Fibroblast of pulmonary artery (primary cell): ENCODE measurements around the gene STIP1.

Experiments used
- DNase-seq: peaks from one replicate; pipeline ENCODE4 v3.0.0-alpha.2; 2010; ENCODE audit warnings: low read depth
- H3K4me3 ChIP-seq: replicated peaks from 2 replicates; pipeline ENCODE4 v1.5.1; 2011; ENCODE audit warnings: low read depth, mild to moderate bottlenecking, control low read depth, low read length, moderate library complexity
- TF ChIP-seq, protein P1 (sequence below): IDR thresholded peaks from 2 replicates; pipeline ENCODE4 v1.5.1; 2011; ENCODE audit warnings: mild to moderate bottlenecking, control low read depth, low read length, inconsistent platforms; ENCODE audit errors: missing control alignments

STIP1 gene

DNA sequence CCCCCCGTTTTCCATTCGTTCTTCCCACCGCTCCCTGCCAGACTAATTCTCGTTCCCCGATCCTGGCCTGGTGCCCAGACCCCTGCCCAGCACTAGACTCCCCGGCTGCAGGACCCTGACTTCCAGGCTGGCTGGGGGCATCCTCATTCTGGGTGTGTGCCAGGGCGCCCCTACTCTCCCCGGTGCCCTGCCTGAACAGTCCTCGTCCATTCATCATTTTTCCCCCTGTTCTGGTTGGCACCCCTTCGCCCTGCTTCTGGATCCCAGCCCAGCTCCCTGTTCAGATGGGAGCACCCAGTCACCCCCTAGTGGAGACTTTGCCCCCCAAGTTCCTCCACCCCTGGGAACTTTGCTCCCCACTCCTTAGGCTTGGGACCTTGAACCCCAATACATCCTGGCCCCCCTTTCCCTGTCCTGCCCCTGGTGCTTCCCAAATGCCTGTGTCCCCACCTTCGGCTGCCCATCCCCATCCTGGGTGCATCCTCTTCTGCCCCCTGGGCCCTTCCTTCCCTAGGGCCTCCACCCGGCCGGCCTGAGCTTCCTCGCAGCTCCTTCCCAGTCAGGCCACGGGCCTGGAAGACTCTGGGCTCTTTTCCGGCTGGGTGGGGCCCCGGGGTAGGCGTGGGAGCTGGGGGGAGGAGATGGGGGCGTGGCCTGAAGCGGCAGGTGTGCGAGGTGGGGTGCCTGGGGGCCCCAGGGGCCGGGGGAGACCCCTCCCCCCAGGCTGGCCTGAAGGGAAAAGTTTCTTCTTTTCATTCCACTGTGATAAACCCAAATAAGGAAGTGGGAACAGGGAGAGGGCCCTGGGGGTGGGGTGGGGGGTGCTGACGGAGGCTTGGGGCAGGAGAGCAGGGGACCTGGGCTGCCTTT lies 66.3 kb downstream of the STIP1 start:
- TF ChIP-seq, protein P1, sequence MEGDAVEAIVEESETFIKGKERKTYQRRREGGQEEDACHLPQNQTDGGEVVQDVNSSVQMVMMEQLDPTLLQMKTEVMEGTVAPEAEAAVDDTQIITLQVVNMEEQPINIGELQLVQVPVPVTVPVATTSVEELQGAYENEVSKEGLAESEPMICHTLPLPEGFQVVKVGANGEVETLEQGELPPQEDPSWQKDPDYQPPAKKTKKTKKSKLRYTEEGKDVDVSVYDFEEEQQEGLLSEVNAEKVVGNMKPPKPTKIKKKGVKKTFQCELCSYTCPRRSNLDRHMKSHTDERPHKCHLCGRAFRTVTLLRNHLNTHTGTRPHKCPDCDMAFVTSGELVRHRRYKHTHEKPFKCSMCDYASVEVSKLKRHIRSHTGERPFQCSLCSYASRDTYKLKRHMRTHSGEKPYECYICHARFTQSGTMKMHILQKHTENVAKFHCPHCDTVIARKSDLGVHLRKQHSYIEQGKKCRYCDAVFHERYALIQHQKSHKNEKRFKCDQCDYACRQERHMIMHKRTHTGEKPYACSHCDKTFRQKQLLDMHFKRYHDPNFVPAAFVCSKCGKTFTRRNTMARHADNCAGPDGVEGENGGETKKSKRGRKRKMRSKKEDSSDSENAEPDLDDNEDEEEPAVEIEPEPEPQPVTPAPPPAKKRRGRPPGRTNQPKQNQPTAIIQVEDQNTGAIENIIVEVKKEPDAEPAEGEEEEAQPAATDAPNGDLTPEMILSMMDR, result peak; percentile 39
- DNase-seq, result no peak

GRCh38 chr11:64253043-64253442 lies 67.1 kb downstream of the STIP1 start:
- DNase-seq, result no peak
- TF ChIP-seq, protein P1, result no peak
- peak overlapping the region; percentile 85 for H3K4me3 ChIP-seq

More for the DNA sequence above, 66.3 kb downstream of the STIP1 start:
- peak overlapping the region; percentile 85 for H3K4me3 ChIP-seq

GRCh38 chr11:64253481-64253880 lies 67.5 kb downstream of the STIP1 start:
- no peak overlapping the region for H3K4me3 ChIP-seq
- TF ChIP-seq, protein P1, result no peak
- DNase-seq, result no peak
